ENCODE data around the gene UBE2D3.

GRCh38 chr4:102832105-102832504, 4.8 kb upstream of the UBE2D3 start:
- TF ChIP-seq CTCF (IDR thresholded peaks at IDR 0.05): no peak
- no peak for TF ChIP-seq POLR2A (IDR thresholded peaks at IDR 0.05)
